ENCODE results near the gene RUSF1. TPM values are rescaled to one million over a fixed set of nuclear protein-coding genes. Genes with fewer than 3 reads are reported as not detected.
A peak's percentile ranks its signal among the peaks of the same experiment; 100 is the strongest.

RUSF1 gene
- total RNA-seq, 2 donors from 2014 or later: 45.4 to 50.8 TPM

GRCh38 chr16:31473264-31473984 lies 34.8 kb downstream of the RUSF1 start:
- 95% methylated on average over 11 to 17 of the region's 17 CpGs for WGBS, 2 experiments (ENCODE audit: insufficient coverage in 1 of 2, insufficient read length in 1 of 2)
- H3K36me3 Mint-ChIP-seq (ENCODE audit: low read depth): peaks cover 9% of the 10 kb centered on the region
- Histone ChIP-seq H3K9me3 (ENCODE audit: control insufficient read depth, low read length) (no peaks in the 10 kb centered on the region), H3K4me3 (ENCODE audit: low read length) (no peak overlapping the region), H3K27ac (ENCODE audit: low read depth, low read length) (no peak overlapping the region), H3K4me1 (ENCODE audit: control insufficient read depth, insufficient read depth, low read length) (no peaks in the 10 kb centered on the region), H3K9ac (ENCODE audit: extremely low read depth, low read length, poor library complexity, severe bottlenecking) (no peak overlapping the region), H3K36me3 (ENCODE audit: control insufficient read depth, insufficient read depth, low read length) (peaks cover 27% of the 10 kb centered on the region), H3K27me3 (ENCODE audit: control insufficient read depth, insufficient read depth, low read length, poor library complexity, severe bottlenecking) (no peaks in the 10 kb centered on the region)
- DNase-seq: no peak
- peaks cover 66% of the 10 kb centered on the region for H3K27me3 Mint-ChIP-seq (ENCODE audit: insufficient read depth)
- no peak overlapping the region for H3K27ac Mint-ChIP-seq
- peak overlapping the region; percentile 66 for H3K4me3 Mint-ChIP-seq
- peaks cover 17% of the 10 kb centered on the region for H3K4me1 Mint-ChIP-seq
- H3K9me3 Mint-ChIP-seq: no peaks in the 10 kb centered on the region
- TF ChIP-seq, protein P1, sequence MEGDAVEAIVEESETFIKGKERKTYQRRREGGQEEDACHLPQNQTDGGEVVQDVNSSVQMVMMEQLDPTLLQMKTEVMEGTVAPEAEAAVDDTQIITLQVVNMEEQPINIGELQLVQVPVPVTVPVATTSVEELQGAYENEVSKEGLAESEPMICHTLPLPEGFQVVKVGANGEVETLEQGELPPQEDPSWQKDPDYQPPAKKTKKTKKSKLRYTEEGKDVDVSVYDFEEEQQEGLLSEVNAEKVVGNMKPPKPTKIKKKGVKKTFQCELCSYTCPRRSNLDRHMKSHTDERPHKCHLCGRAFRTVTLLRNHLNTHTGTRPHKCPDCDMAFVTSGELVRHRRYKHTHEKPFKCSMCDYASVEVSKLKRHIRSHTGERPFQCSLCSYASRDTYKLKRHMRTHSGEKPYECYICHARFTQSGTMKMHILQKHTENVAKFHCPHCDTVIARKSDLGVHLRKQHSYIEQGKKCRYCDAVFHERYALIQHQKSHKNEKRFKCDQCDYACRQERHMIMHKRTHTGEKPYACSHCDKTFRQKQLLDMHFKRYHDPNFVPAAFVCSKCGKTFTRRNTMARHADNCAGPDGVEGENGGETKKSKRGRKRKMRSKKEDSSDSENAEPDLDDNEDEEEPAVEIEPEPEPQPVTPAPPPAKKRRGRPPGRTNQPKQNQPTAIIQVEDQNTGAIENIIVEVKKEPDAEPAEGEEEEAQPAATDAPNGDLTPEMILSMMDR (conservative IDR thresholded peaks at IDR 0.05): no peak

- peaks cover 22% of the 10 kb centered on the region for H3K36me3 ChIP-seq (ENCODE audit: control insufficient read depth, insufficient read depth, low read length)
- H3K9me3 ChIP-seq (ENCODE audit: control insufficient read depth, low read length): no peaks in the 10 kb centered on the region
- H3K4me1 ChIP-seq (ENCODE audit: control insufficient read depth, insufficient read depth, low read length): no peaks in the 10 kb centered on the region
- Mint-ChIP-seq H3K36me3 (ENCODE audit: low read depth) (peaks cover 9% of the 10 kb centered on the region), H3K9me3 (no peaks in the 10 kb centered on the region), H3K4me3 (peak overlapping the region; percentile 66), H3K27me3 (ENCODE audit: insufficient read depth) (peaks cover 59% of the 10 kb centered on the region), H3K4me1 (peaks cover 14% of the 10 kb centered on the region), H3K27ac (no peak overlapping the region)
- TF ChIP-seq, protein P1 (conservative IDR thresholded peaks at IDR 0.05): peak; percentile 83
- H3K4me3 ChIP-seq (ENCODE audit: low read length): peak overlapping the region; percentile 77
- no peak overlapping the region for H3K9ac ChIP-seq (ENCODE audit: extremely low read depth, low read length, poor library complexity, severe bottlenecking)
- no peak overlapping the region for H3K27ac ChIP-seq (ENCODE audit: low read depth, low read length)
- peak; percentile 91 for DNase-seq
- no peaks in the 10 kb centered on the region for H3K27me3 ChIP-seq (ENCODE audit: control insufficient read depth, insufficient read depth, low read length, poor library complexity, severe bottlenecking)
- WGBS, 2 experiments (ENCODE audit: insufficient coverage in 1 of 2, insufficient read length in 1 of 2): 44 to 55% methylated on average over 7 to 20 of the region's 20 CpGs
Measured at GRCh38 chr16:31472709-31473203, 35.4 kb downstream of the RUSF1 start.

DNA sequence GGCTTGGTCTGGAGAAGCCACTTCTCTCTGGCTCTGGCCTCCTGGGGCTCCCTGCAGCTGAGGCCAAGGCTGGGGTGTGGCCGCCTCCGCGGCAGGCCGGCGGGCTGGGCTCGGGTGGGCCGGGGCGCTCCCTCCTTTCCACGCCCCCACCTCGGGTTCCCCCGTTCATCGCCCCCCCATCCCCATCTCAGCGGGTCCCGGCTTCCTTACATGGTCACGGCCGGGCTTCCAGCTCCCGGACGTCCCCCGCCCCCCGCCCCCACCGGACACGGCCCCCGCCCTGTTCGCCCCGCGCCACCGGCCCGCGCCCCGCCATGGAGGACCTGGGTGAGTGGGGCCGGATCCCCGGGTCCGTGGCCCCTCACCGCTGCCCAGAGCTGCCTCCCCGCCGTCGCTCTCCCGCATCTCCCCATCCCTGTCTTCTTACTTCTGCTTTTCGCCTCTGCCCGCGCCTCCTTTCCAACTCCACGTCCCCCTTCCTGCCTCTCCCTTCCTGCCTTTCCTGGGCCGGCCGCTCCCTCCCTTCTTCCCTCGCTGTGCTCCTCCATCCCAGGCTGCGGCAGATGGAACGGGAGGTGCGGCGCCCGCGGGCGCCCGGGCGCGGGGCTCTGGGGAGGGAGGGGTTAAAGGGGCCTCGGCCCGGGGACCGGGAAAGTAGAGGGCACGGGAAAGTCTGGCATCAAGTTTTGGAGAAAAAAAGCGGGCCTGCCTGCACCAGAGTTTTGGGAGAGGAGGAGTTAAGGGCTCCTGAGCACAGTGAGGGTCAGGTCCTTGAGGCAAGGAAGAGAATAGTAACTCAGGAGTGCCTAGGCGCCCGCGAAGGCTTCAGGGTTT lies 36.1 kb downstream of the RUSF1 start, which contains the start of gene TGFB1I1:
TGFB1I1 (plus strand) TSS at position 278 of the 834 bp plus-strand sequence; CDS start at position 315, 37 bp downstream.
- 2 to 4% methylated on average over 24 to 55 of the region's 63 CpGs for WGBS, 2 experiments (ENCODE audit: insufficient coverage in 1 of 2, insufficient read length in 1 of 2)
- H3K36me3 ChIP-seq (ENCODE audit: control insufficient read depth, insufficient read depth, low read length): peaks cover 17% of the 10 kb centered on the region
- H3K9ac ChIP-seq (ENCODE audit: extremely low read depth, low read length, poor library complexity, severe bottlenecking): peak within 1 kb of the TSS; percentile 27
- TF ChIP-seq, protein P1 (conservative IDR thresholded peaks at IDR 0.05): no peak
- no peaks in the 10 kb centered on the region for H3K4me1 ChIP-seq (ENCODE audit: control insufficient read depth, insufficient read depth, low read length)
- peak within 1 kb of the TSS; percentile 80 for H3K4me3 ChIP-seq (ENCODE audit: low read length)
- peaks cover 58% of the 10 kb centered on the region for H3K27me3 Mint-ChIP-seq (ENCODE audit: insufficient read depth)
- peaks cover 12% of the 10 kb centered on the region for H3K4me1 Mint-ChIP-seq
- no peaks in the 10 kb centered on the region for H3K27me3 ChIP-seq (ENCODE audit: control insufficient read depth, insufficient read depth, low read length, poor library complexity, severe bottlenecking)
- peak within 1 kb of the TSS; percentile 66 for H3K4me3 Mint-ChIP-seq
- no peaks in the 10 kb centered on the region for H3K9me3 ChIP-seq (ENCODE audit: control insufficient read depth, low read length)
- H3K36me3 Mint-ChIP-seq (ENCODE audit: low read depth): peaks cover 12% of the 10 kb centered on the region
- H3K27ac Mint-ChIP-seq: no peak within 1 kb of the TSS
- DNase-seq: peak; percentile 83
- H3K9me3 Mint-ChIP-seq: no peaks in the 10 kb centered on the region
- peak within 1 kb of the TSS; percentile 72 for H3K27ac ChIP-seq (ENCODE audit: low read depth, low read length)

Measured in endodermal cell (in vitro differentiated cells).